Vagina (tissue), 2 donors: Measurements from ENCODE around the gene ST8SIA3.

ENCODE experiments used
- CTCF ChIP-seq, 3 experiments: fragments of 450-650 bp in 2 of 3; fragments of 200-600 bp in 1 of 3; sonication (generic) in 1 of 3; IDR thresholded peaks; one replicate each; pipeline ENCODE4 v1.5.1; 2017 to 2019; ENCODE audit warnings: antibody characterized with exemption in 3 of 3, mild to moderate bottlenecking in 2 of 3, moderate library complexity in 2 of 3
- POLR2A ChIP-seq, 2 donors: fragments of 450-650 bp; IDR thresholded peaks; one replicate each; pipeline ENCODE4 v1.6.1; 2017; ENCODE audit warnings: antibody characterized with exemption in 2 of 2, mild to moderate bottlenecking in 2 of 2, moderate library complexity in 2 of 2
- POLR2AphosphoS5 ChIP-seq, 2 donors: sonication (generic); formaldehyde crosslinking; IDR thresholded peaks; one replicate each; pipeline ENCODE4 v1.9.0; 2017; ENCODE audit warnings: antibody characterized with exemption in 2 of 2, mild to moderate bottlenecking in 2 of 2, low read depth in 1 of 2; ENCODE audit not compliant: insufficient read depth in 1 of 2

- no peak for TF ChIP-seq POLR2A (IDR thresholded peaks at IDR 0.05)
- TF ChIP-seq CTCF (IDR thresholded peaks at IDR 0.05): no peak
- no peak for TF ChIP-seq POLR2AphosphoS5 (IDR thresholded peaks at IDR 0.05; ENCODE audit: insufficient read depth in 1 of 2, low read depth in 1 of 2)
These were observed 37.7 kb downstream of the ST8SIA3 start for GRCh38 chr18:57390044-57390443.
